Esophagus squamous epithelium (tissue), 4 donors: Measurements from ENCODE around the gene EPAS1.

Experiments
- POLR2A ChIP-seq, 4 donors: fragments of 450-650 bp; IDR thresholded peaks; one replicate each; pipeline ENCODE4 v1.6.1; 2017; ENCODE audit warnings: antibody characterized with exemption in 4 of 4, mild to moderate bottlenecking in 4 of 4, moderate library complexity in 3 of 4
- TF ChIP-seq, protein P1 (sequence below), 6 experiments: fragments of 450-650 bp in 4 of 6; fragments of 200-600 bp in 2 of 6; sonication (generic) in 2 of 6; IDR thresholded peaks; one replicate each; pipeline ENCODE4 v1.5.1; 2016 to 2019; ENCODE audit warnings: antibody characterized with exemption in 6 of 6, mild to moderate bottlenecking in 4 of 6, moderate library complexity in 4 of 6

DNA sequence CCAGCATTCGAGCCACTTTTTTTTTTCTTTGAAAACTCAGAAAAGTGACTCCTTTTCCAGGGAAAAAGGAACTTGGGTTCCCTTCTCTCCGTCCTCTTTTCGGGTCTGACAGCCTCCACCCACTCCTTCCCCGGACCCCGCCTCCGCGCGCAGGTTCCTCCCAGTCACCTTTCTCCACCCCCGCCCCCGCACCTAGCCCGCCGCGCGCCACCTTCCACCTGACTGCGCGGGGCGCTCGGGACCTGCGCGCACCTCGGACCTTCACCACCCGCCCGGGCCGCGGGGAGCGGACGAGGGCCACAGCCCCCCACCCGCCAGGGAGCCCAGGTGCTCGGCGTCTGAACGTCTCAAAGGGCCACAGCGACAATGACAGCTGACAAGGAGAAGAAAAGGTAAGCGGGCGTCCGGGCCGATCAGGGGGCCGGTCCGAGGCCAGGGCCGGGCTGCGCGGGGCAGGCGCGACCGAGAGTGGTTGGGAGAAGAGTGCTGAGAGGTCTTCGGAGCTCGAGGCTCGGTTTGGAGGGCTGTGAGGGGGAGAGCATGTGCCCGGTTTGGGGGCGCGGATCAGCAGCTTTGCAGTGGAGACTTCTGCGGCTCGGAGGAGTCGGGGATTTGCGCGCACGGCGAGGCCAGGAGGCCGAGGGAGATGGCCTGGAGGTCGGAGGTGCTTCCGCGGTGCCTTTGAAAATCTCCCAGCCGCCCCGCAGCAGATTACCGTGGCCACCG lies 502 bp downstream of the EPAS1 start:
- TF ChIP-seq, protein P1, sequence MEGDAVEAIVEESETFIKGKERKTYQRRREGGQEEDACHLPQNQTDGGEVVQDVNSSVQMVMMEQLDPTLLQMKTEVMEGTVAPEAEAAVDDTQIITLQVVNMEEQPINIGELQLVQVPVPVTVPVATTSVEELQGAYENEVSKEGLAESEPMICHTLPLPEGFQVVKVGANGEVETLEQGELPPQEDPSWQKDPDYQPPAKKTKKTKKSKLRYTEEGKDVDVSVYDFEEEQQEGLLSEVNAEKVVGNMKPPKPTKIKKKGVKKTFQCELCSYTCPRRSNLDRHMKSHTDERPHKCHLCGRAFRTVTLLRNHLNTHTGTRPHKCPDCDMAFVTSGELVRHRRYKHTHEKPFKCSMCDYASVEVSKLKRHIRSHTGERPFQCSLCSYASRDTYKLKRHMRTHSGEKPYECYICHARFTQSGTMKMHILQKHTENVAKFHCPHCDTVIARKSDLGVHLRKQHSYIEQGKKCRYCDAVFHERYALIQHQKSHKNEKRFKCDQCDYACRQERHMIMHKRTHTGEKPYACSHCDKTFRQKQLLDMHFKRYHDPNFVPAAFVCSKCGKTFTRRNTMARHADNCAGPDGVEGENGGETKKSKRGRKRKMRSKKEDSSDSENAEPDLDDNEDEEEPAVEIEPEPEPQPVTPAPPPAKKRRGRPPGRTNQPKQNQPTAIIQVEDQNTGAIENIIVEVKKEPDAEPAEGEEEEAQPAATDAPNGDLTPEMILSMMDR (IDR thresholded peaks at IDR 0.05) = peak in 2 of 6 experiments; percentile 4 to 19
- peak in 2 of 4 donors; percentile 26 to 83 for TF ChIP-seq POLR2A (IDR thresholded peaks at IDR 0.05)
